Urinary bladder (tissue), 4 donors: ENCODE measurements around the gene ARRDC1. TPM values are rescaled to one million over a fixed set of nuclear protein-coding genes. Genes with fewer than 3 reads are reported as not detected.
A peak's percentile ranks its signal among the peaks of the same experiment; 100 is the strongest.

Source experiments
- DNase-seq: peaks from one replicate; pipeline ENCODE4 v3.0.0-alpha.2; 2015; ENCODE audit errors: extremely low spot score
- H3K27ac ChIP-seq: one replicate; pipeline ENCODE4 v1.5.1; 2013; ENCODE audit warnings: low read depth, mild to moderate bottlenecking, moderate library complexity
- H3K36me3 ChIP-seq: one replicate; pipeline ENCODE4 v1.6.1; 2013; ENCODE audit warnings: mild to moderate bottlenecking, moderate library complexity; ENCODE audit not compliant: insufficient read depth
- H3K4me1 ChIP-seq: one replicate; pipeline ENCODE4 v1.6.1; 2013; ENCODE audit warnings: mild to moderate bottlenecking, moderate library complexity; ENCODE audit not compliant: insufficient read depth
- H3K4me3 ChIP-seq: one replicate; pipeline ENCODE4 v1.5.1; 2013; ENCODE audit warnings: low read depth, low read length
- WGBS: extraction: QIAGEN DNeasy Blood & Tissue Kit; methylation state at CpG from one replicate; pipeline ENCODE4 v1.1.7; 2013; 5-methylcytosine and 5-hydroxymethylcytosine counted together
- polyA plus RNA-seq: library from polyadenylated mRNA; stranded (reverse); fragments of 200-250 nt; gene quantifications from one replicate; pipeline ENCODE4 v1.2.3, GENCODE V29; 2013
- total RNA-seq: library from RNA; depleted of rRNA; stranded (reverse); fragments of >200 nt; gene quantifications from one replicate; pipeline ENCODE4 v1.2.3, GENCODE V29; 2014
- donor health status: healthy with polysubstance abuse.
- donor health status: healthy.

ARRDC1 gene
- total and polyA plus RNA-seq, 2 donors: 14.3 to 37.5 TPM

GRCh38 chr9:137579259-137579604 lies 26.3 kb upstream of the ARRDC1 start:
- H3K36me3 ChIP-seq: no peaks in the 10 kb centered on the region
- WGBS: 28% methylated on average over 19 of the region's 19 CpGs
- DNase-seq: no peak
- no peaks in the 10 kb centered on the region for H3K4me1 ChIP-seq
- peak overlapping the region; percentile 94 for H3K4me3 ChIP-seq
- no peak overlapping the region for H3K27ac ChIP-seq

GRCh38 chr9:137580209-137580953 lies 25.1 kb upstream of the ARRDC1 start:
- WGBS: 85% methylated on average over 23 of the region's 23 CpGs
- no peaks in the 10 kb centered on the region for H3K4me1 ChIP-seq
- no peak overlapping the region for H3K27ac ChIP-seq
- DNase-seq: no peak
- H3K36me3 ChIP-seq: no peaks in the 10 kb centered on the region
- H3K4me3 ChIP-seq: no peak overlapping the region

GRCh38 chr9:137580954-137581322 lies 24.5 kb upstream of the ARRDC1 start:
- H3K36me3 ChIP-seq: no peaks in the 10 kb centered on the region

GRCh38 chr9:137581361-137582285 lies 23.9 kb upstream of the ARRDC1 start:
- H3K4me1 ChIP-seq: no peaks in the 10 kb centered on the region
- DNase-seq: no peak
- H3K36me3 ChIP-seq: peaks cover under 1% of the 10 kb centered on the region
- no peak overlapping the region for H3K4me3 ChIP-seq
- WGBS: 89% methylated on average over 22 of the region's 22 CpGs
- no peak overlapping the region for H3K27ac ChIP-seq

More at GRCh38 chr9:137580954-137581322, 24.5 kb upstream of the ARRDC1 start:
- no peak overlapping the region for H3K4me3 ChIP-seq
- DNase-seq: no peak
- 90% methylated on average over 4 of the region's 4 CpGs for WGBS
- no peak overlapping the region for H3K27ac ChIP-seq
- no peaks in the 10 kb centered on the region for H3K4me1 ChIP-seq

GRCh38 chr9:137582286-137582860 lies 23.1 kb upstream of the ARRDC1 start:
- H3K4me1 ChIP-seq: no peaks in the 10 kb centered on the region
- DNase-seq: no peak
- no peak overlapping the region for H3K27ac ChIP-seq
- peaks cover 2% of the 10 kb centered on the region for H3K36me3 ChIP-seq
- no peak overlapping the region for H3K4me3 ChIP-seq
- 81% methylated on average over 20 of the region's 20 CpGs for WGBS

GRCh38 chr9:137583347-137583746 lies 22.1 kb upstream of the ARRDC1 start:
- Histone ChIP-seq H3K4me1 (no peaks in the 10 kb centered on the region), H3K36me3 (peaks cover 2% of the 10 kb centered on the region), H3K4me3 (no peak overlapping the region), H3K27ac (no peak overlapping the region)
- 84% methylated on average over 14 of the region's 14 CpGs for WGBS
- no peak for DNase-seq

- peaks cover 2% of the 10 kb centered on the region for H3K36me3 ChIP-seq
- 82% methylated on average over 8 of the region's 8 CpGs for WGBS
- H3K4me1 ChIP-seq: no peaks in the 10 kb centered on the region
- no peak overlapping the region for H3K4me3 ChIP-seq
- DNase-seq: no peak
- H3K27ac ChIP-seq: no peak overlapping the region
These were observed 21.5 kb upstream of the ARRDC1 start for GRCh38 chr9:137583957-137584356.

GRCh38 chr9:137586854-137587253 lies 18.6 kb upstream of the ARRDC1 start:
- 94% methylated on average over 14 of the region's 14 CpGs for WGBS
- peaks cover 2% of the 10 kb centered on the region for H3K36me3 ChIP-seq

GRCh38 chr9:137588311-137588710 lies 17.2 kb upstream of the ARRDC1 start:
- 88% methylated on average over 13 of the region's 13 CpGs for WGBS
- H3K4me1 ChIP-seq: no peaks in the 10 kb centered on the region
- no peak for DNase-seq
- no peak overlapping the region for H3K27ac ChIP-seq
- peaks cover 2% of the 10 kb centered on the region for H3K36me3 ChIP-seq
- no peak overlapping the region for H3K4me3 ChIP-seq

More at GRCh38 chr9:137586854-137587253, 18.6 kb upstream of the ARRDC1 start:
- no peaks in the 10 kb centered on the region for H3K4me1 ChIP-seq
- no peak overlapping the region for H3K27ac ChIP-seq
- H3K4me3 ChIP-seq: no peak overlapping the region
- no peak for DNase-seq

GRCh38 chr9:137588891-137589290 lies 16.6 kb upstream of the ARRDC1 start:
- no peaks in the 10 kb centered on the region for H3K4me1 ChIP-seq
- no peak for DNase-seq
- H3K36me3 ChIP-seq: peaks cover 2% of the 10 kb centered on the region
- no peak overlapping the region for H3K27ac ChIP-seq
- 71% methylated on average over 6 of the region's 6 CpGs for WGBS
- no peak overlapping the region for H3K4me3 ChIP-seq

- WGBS: 7% methylated on average over 58 of the region's 58 CpGs
- Histone ChIP-seq H3K4me3 (peak overlapping the region; percentile 90), H3K27ac (no peak overlapping the region), H3K36me3 (peaks cover 2% of the 10 kb centered on the region), H3K4me1 (no peaks in the 10 kb centered on the region)
- no peak for DNase-seq
These were observed 15.9 kb upstream of the ARRDC1 start for GRCh38 chr9:137589441-137590122.

GRCh38 chr9:137590123-137590468 lies 15.4 kb upstream of the ARRDC1 start:
- WGBS: under 1% methylated on average over 61 of the region's 61 CpGs
- H3K4me3 ChIP-seq: peak overlapping the region; percentile 90
- no peak overlapping the region for H3K27ac ChIP-seq
- H3K36me3 ChIP-seq: peaks cover 2% of the 10 kb centered on the region
- no peak for DNase-seq
- no peaks in the 10 kb centered on the region for H3K4me1 ChIP-seq
